ENCODE results near the gene IBA57.

IBA57 gene

DNA sequence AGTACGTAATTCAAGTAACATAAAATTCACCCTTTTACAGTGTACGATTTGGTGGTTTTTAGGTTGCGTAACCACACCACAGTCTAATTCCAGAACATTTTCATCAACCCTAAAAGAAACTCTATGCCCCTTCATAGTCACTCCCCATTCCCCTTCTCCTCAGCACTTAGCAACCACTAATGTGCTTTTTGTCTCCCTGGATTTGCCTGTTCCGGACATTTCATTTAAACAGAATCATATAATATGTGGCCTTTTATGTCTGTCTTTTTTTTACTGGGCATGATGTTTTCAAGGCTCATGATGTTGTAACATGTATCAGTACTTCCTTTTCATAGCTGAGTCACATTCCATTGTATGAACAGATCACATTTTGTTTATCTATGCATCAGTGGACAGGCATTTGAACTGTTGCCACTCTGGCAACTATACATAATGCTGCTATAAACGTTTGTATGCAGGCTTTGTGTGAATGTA is 63.0 kb downstream of the IBA57 start:
- DNase-seq = no peak

GRCh38 chr1:228231189-228231588 is 65.6 kb downstream of the IBA57 start:
- no peak for DNase-seq

Measured in T-helper 1 cell (primary cell).